Activated CD8-positive, alpha-beta memory T cell treated with anti-CD3 and anti-CD28 coated beads for 1 hour (primary cell): ENCODE results near the gene FLNB.

Experiments used
- DNase-seq, 2 donors: peaks; one replicate each; pipeline ENCODE4 v3.0.0-alpha.2; 2020; ENCODE audit warnings: low read depth in 1 of 2; ENCODE audit errors: extremely low read depth in 1 of 2

The FLNB gene

GRCh38 chr3:58102390-58102750 lies 94.1 kb downstream of the FLNB start:
- DNase-seq = no peak

DNA sequence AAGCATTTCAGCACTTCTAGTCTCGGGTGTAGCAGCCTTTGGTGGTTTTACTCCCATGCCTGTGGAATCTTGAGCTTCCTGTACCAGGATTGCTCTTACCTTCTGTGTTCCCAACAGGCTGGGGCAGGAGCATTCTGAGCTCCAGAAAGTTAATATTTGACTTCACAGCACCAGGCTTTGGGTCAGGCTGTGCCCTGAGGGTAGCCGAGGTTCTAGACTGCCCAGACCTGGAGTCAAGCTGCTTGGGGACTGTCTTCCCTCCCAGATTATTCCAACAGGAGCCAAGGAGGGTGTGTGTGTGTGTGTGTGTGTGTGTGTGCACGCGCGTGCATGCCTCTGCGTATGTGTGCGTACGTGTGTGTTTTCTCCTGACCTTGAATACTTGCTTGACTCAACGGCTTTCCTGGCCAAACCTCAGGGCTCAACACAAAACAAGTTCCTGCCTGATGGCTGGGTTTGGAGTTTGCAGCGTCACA lies 94.8 kb downstream of the FLNB start:
- no peak for DNase-seq

DNA sequence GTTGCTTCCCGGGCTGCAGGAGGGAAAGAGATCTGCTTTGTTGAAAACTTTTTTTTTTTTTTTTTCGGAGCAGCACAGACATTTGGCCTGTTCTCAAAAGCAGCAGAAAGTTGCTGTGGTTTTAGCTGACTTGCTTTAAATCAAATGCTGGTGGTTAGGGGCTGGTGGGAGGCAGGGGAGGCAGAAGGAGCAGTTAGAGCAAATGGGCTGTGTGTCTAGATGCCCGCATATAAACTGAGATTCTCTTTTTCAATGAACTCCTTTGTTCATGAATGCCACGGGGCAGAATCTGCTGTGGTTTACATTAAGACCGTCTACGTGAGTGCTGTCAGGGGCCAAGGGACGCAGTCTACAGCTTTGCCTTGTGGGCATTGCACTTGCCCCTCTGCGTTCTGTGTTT lies 95.9 kb downstream of the FLNB start:
- no peak for DNase-seq

GRCh38 chr3:58104712-58105111 lies 96.5 kb downstream of the FLNB start:
- no peak for DNase-seq

DNA sequence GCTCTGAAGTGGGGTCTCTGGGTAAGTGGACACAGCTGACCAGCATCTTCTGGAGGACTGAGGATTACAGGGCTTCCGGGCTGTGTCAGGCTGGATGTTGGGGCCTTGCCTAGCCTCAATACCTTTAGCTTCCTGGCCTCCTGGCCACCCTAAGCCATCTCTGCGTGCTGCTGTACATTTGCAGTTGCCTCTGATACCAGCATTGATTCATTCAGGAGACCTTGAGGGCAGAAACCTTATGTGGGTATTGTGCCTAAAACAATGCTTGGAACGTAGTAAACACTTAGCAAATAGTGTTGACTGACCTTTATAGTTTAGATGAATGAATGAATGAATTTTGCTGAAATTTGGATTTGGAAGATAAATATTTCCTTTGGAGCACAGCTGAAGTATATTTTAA lies 97.0 kb downstream of the FLNB start:
- no peak for DNase-seq

- no peak for DNase-seq
These were observed 97.8 kb downstream of the FLNB start for GRCh38 chr3:58106061-58106460.

DNA sequence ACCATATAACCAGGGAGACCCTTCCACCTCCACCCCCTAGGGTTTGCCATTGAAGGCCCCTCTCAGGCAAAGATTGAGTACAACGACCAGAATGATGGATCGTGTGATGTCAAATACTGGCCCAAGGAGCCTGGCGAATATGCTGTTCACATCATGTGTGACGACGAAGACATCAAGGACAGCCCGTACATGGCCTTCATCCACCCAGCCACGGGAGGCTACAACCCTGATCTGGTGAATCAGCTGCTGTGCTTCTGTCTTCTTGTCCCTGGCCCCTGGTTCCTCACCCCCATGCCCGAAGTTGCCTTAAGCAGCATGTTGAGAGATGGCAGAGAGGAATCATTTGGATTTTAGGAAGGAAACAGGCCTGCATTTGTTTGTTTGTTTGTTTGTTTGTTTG lies 98.4 kb downstream of the FLNB start:
- no peak for DNase-seq

DNA sequence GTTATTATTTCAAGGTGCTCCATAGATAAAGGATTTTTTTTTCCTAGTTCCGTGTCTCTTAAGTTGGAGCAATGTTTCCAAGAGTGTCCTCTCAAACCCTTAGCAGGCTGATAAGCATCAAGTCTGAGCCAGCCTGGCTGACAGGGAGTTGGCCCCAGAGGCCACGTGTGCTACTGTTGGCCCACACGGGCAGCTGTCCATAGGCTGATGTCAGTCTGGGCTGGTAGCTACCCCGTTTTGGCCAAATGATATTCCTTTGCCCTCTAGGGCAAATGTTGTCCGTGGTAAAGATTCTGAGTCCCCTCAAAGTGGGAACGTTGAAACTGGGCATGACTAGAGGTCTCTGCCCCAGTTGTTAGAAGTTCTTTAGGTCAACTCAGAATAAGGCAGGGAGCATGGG lies 99.4 kb downstream of the FLNB start:
- no peak for DNase-seq

- DNase-seq = no peak
These were observed 101.5 kb downstream of the FLNB start for GRCh38 chr3:58109752-58110151.

DNA sequence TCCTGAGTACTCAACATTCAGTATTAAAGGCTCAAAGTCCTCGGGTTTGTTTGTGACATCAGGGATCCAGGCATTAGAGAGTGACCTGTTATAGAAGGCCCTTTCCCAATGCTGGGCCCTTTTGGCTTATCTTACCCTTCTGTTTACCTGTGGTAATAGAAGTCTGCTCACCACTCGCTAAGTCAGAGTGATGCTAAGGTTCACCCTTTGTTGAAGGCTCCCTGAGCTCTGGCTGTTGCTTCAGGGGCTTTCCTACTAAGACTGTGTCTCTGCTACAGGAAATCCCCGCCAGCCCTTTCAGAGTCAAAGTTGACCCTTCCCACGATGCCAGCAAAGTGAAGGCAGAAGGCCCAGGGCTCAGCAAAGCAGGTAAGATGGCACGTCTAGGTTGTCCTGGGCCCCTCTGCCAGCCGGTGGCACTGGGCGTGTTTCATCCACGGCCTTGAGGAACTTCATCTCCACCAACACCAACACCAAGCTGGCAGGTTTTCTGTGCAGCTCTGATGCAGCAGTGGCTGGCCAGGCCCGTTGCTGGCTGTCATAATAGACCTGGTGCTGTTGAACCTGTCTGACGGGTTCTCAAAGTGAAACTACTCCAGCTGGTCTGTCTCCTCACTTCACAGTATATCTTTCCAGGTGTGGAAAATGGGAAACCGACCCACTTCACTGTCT lies 103.4 kb downstream of the FLNB start:
- no peak for DNase-seq

DNA sequence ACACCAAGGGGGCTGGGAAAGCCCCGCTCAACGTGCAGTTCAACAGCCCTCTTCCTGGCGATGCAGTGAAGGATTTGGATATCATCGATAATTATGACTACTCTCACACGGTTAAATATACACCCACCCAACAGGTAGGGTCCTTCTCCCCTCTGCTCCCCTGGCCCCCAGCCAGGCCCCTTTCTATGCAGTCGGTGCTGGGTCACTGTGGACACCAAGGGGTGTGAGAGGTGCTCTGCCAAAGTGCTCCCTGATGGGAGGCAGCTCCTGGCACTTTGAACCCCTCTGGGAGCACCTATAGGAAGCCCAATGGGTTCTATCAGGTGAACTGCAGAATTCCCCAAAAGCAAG lies 103.9 kb downstream of the FLNB start:
- DNase-seq = no peak

GRCh38 chr3:58115175-58115574 lies 107.0 kb downstream of the FLNB start:
- DNase-seq = no peak

DNA sequence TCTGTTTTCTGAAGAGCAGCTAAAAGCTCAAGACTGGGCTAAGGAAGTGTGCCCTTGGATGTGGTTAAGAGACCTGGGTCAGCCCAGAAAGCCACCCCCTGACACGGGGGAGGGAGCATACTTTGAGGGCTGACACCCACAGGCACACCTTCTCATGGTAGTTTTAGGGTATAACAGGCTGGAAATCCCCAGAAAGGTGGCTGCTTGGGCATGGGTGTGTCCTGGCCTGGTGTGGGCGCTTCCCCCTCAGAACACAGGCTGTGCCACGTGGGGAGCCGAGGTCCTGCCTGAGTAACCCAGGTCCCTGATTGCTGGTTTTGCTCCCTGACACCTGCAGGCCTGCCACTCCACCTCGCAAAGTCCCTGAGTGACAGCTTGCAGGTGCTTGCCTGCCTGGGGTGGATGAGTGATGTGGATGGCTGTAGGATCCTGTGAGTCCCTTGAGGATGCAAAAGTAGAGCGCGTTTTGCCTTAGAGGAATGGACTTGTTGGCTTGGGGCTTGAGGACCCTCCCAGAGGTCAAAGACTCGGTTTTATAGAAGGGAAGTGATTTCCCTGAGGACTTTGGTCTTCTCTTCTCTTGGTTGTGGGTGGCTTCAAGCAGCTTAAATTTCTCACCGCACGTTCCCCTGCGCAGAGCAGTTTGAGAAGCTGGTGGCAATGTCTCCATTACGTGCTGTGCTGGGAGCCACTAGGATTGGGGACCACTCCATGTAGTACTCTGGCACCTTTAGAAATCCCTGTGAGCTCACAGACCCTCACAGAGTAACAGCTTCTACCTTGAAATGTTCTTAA lies 108.1 kb downstream of the FLNB start:
- peak; percentile 20 to 31 for DNase-seq

DNA sequence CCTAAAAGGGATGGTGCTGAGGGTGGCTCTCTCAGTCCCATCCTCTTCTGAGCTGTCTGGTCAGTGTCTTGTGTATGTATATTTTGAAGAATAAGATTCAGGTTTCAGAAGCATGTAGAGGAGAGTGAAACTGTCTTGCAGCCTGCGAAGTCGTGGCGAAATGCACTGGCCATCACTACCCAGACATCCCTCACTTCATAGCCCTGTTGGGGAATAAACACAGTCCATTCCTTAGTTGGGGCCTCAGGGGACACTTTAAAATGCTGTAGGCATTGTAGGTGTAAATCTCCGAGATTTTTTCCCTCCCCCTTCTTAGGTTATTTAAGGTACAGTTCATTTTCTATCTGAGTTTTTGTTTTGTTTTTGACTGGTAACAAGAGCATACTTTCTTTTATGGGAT lies 108.8 kb downstream of the FLNB start:
- no peak for DNase-seq

- DNase-seq = no peak
These were observed 109.4 kb downstream of the FLNB start for GRCh38 chr3:58117561-58118181.

- no peak for DNase-seq
These were observed 111.0 kb downstream of the FLNB start for GRCh38 chr3:58119186-58119585.

GRCh38 chr3:58120075-58120812 lies 112.0 kb downstream of the FLNB start:
- DNase-seq = no peak

GRCh38 chr3:58121183-58121582 lies 113.0 kb downstream of the FLNB start:
- DNase-seq = no peak

DNA sequence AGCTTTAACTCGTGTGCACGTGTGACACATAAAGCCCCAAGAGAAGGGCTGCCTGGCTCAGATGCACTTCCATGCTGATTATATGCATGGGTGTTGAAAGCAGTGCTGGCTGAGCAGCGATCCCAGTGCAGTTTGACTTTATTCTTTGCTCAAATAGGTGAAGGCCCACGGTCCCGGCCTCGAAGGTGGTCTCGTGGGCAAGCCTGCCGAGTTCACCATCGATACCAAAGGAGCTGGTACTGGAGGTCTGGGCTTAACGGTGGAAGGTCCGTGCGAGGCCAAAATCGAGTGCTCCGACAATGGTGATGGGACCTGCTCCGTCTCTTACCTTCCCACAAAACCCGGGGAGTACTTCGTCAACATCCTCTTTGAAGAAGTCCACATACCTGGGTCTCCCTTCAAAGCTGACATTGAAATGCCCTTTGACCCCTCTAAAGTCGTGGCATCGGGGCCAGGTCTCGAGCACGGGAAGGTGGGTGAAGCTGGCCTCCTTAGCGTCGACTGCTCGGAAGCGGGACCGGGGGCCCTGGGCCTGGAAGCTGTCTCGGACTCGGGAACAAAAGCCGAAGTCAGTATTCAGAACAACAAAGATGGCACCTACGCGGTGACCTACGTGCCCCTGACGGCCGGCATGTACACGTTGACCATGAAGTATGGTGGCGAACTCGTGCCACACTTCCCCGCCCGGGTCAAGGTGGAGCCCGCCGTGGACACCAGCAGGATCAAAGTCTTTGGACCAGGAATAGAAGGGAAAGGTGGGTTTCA lies 114.9 kb downstream of the FLNB start:
- no peak for DNase-seq

DNA sequence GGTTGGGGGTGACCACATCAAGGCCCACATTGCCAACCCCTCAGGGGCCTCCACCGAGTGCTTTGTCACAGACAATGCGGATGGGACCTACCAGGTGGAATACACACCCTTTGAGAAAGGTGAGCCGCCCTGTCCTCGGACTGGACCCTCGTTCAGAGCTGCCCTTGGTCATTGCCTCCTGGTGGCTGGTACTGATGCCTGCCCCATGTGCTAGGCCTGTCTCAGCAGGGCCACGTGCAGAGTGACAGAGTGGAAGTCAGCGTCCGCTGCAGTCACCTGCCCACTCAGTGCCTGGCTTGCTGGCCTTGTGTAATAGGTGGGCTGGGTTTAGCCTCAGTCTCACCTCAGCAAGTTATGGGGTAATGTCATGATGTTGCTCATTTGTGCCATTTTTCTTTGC lies 116.2 kb downstream of the FLNB start:
- DNase-seq = no peak
